ENCODE data around the gene MEGF11. TPM values are rescaled to one million over a fixed set of nuclear protein-coding genes. Genes with fewer than 3 reads are reported as not detected.

MEGF11 gene
- total and polyA plus RNA-seq, 8 donors: 2.6 to 17.4 (median 9.9) TPM; not detected in 1

DNA sequence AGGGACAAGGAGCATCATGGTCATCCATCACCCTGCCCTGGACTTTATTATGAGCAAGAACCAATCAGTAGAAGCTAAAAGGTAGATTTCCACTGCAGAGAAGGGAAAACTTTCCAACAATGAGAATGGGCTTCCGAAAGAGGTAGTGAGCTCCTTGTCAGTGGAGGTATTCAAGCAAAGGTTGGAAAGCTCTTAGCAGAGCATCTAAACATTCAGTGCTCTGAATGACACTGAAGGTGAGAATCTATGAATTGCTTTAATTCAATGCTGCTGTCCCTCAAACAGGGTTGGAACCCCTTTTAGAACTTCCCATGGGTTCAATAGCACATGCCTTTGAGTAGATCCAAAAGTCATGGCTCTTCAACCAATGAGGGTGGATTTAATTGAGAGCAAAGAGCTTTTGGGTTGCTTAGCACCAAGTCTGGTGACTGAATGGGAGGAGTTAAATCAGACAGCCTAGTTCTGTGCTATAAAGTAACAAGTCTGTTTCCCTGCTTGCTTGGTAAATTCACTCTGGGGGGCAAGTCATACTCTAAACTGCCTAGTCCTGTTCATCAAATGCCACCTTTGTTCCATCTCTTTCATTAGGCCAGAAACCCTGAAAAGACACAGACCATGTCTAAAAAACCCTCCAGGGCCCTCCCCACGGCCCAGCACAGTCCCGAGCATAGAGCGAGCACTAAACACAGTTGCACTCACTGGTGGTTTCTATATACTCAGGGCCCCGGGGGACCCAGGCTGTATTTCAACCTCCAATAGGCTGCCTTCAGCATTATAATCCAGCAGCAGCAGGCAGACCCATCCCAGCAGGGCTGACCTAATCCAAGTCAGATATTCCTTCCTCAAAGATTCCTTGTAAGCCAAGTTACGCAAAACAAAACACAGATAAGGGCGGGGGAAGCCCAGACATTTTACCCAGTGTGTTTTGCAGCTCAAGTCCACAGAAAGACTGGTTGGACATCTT, 161.2 kb downstream of the MEGF11 start:
- no peak for TF ChIP-seq CTCF (IDR thresholded peaks at IDR 0.05)
- no peaks in the 10 kb centered on the region for H3K36me3 ChIP-seq
- no peaks in the 10 kb centered on the region for H3K4me1 ChIP-seq
- intact Hi-C loops (cut with DNase I): no loop called here
- DNase-seq (no peak), ATAC-seq (no peak)
- H3K27me3 ChIP-seq: peaks cover 0 to 4% of the 10 kb centered on the region in 2 donors
- H3K4me3 ChIP-seq: no peak overlapping the region
- no peaks in the 10 kb centered on the region for H3K9me3 ChIP-seq
- no peak overlapping the region for H3K27ac ChIP-seq

GRCh38 chr15:66089509-66089908, 164.0 kb downstream of the MEGF11 start:
- ATAC-seq: no peak
- no peak for TF ChIP-seq CTCF (IDR thresholded peaks at IDR 0.05)
- H3K4me3 ChIP-seq: no peak overlapping the region
- no peak overlapping the region for H3K27ac ChIP-seq
- H3K36me3 ChIP-seq: no peaks in the 10 kb centered on the region
- no peaks in the 10 kb centered on the region for H3K4me1 ChIP-seq
- peaks cover 0 to 4% of the 10 kb centered on the region in 2 donors for H3K27me3 ChIP-seq
- intact Hi-C loops (cut with DNase I): no loop called here
- peaks cover 0 to 5% of the 10 kb centered on the region in 2 donors for H3K9me3 ChIP-seq
- no peak for DNase-seq

GRCh38 chr15:66089049-66089448, 164.5 kb downstream of the MEGF11 start:
- TF ChIP-seq CTCF (IDR thresholded peaks at IDR 0.05): no peak
- H3K4me3 ChIP-seq: no peak overlapping the region
- H3K36me3 ChIP-seq: no peaks in the 10 kb centered on the region
- intact Hi-C loops (cut with DNase I): no loop called here
- ATAC-seq (no peak), DNase-seq (peak in 1 of 4 donors; percentile 27)
- H3K27me3 ChIP-seq: peaks cover 0 to 8% of the 10 kb centered on the region in 2 donors
- no peak overlapping the region for H3K27ac ChIP-seq
- H3K4me1 ChIP-seq: no peaks in the 10 kb centered on the region
- H3K9me3 ChIP-seq: peaks cover 0 to 8% of the 10 kb centered on the region in 2 donors

GRCh38 chr15:66085128-66085527, 168.4 kb downstream of the MEGF11 start:
- no peak for TF ChIP-seq CTCF (IDR thresholded peaks at IDR 0.05)
- no peak for ATAC-seq
- Histone ChIP-seq H3K4me3 (no peak overlapping the region), H3K9me3 (peaks cover 0 to 11% of the 10 kb centered on the region in 2 donors), H3K4me1 (no peaks in the 10 kb centered on the region), H3K27me3 (peaks cover 0 to 17% of the 10 kb centered on the region in 2 donors), H3K36me3 (no peaks in the 10 kb centered on the region), H3K27ac (no peak overlapping the region)
- DNase-seq: no peak
- intact Hi-C loops (cut with DNase I): no loop called here

DNA sequence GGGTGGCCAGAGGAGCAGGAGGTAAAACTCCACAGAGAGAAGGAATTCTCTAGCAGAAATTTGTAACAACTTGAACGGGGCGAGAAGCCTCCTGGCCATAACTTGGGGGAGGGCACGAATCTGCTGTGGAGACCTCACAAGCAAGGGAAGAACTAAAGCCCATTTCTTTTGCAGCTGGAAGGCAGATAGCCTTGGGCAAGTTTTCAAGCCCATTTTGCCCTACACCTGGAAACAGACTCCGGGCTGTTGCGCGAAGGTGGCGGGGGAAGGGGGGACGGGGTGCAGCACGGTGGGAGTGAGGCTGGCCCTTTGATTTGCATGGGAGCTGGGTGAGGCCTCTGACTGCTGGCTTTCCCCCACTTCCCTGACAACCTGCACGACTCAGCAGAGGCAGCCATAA, 168.8 kb downstream of the MEGF11 start:
- no peak for ATAC-seq
- DNase-seq: no peak
- H3K27ac ChIP-seq: no peak overlapping the region
- H3K4me1 ChIP-seq: no peaks in the 10 kb centered on the region
- intact Hi-C loops (cut with DNase I): no loop called here
- peaks cover 0 to 11% of the 10 kb centered on the region in 2 donors for H3K9me3 ChIP-seq
- no peak for TF ChIP-seq CTCF (IDR thresholded peaks at IDR 0.05)
- H3K27me3 ChIP-seq: peaks cover 0 to 21% of the 10 kb centered on the region in 2 donors
- no peak overlapping the region for H3K4me3 ChIP-seq
- H3K36me3 ChIP-seq: no peaks in the 10 kb centered on the region

All from left lung (tissue), 10 donors.